Astrocyte (in vitro differentiated cells and primary cell): ENCODE measurements around the gene MAP3K10. TPM values are rescaled to one million over a fixed set of nuclear protein-coding genes. Genes with fewer than 3 reads are reported as not detected.
"Not testable (repeated sequence)": the region's sequence is repeated elsewhere in the genome, so short reads cannot be mapped to it uniquely, and the experiment has no call there.

Experiments
- DNase-seq: peaks from one replicate; pipeline ENCODE4 v3.0.0-alpha.2; 2010; ENCODE audit warnings: low read depth
- FAIRE-seq: peaks from 2 replicates; lab custom pipeline; 2011; peaks lifted over from hg19 to GRCh38; lab: Jason Lieb, UNC
- H2AFZ ChIP-seq: 2 replicates; pipeline ENCODE4 v1.6.0; 2012; ENCODE audit warnings: low read depth, low read length, inconsistent platforms
- H3K27ac ChIP-seq: 2 replicates; pipeline ENCODE4 v1.5.1; 2011; ENCODE audit warnings: low read depth, low read length, inconsistent platforms
- H3K27me3 ChIP-seq: 2 replicates; pipeline ENCODE4 v1.6.0; 2011; ENCODE audit warnings: low read length, inconsistent platforms; ENCODE audit not compliant: insufficient read depth
- H3K36me3 ChIP-seq: 2 replicates; pipeline ENCODE4 v1.5.1; 2011; ENCODE audit warnings: low read length, inconsistent platforms; ENCODE audit not compliant: insufficient read depth
- H3K4me1 ChIP-seq: 2 replicates; pipeline ENCODE4 v1.5.1; 2011; ENCODE audit warnings: low read length, inconsistent platforms; ENCODE audit not compliant: insufficient read depth
- H3K4me2 ChIP-seq: 2 replicates; pipeline ENCODE4 v1.6.0; 2012; ENCODE audit warnings: low read length, inconsistent platforms
- H3K4me3 ChIP-seq: 2 replicates; pipeline ENCODE4 v1.5.1; 2011; ENCODE audit warnings: low read depth, mild to moderate bottlenecking, low read length, inconsistent platforms; ENCODE audit not compliant: insufficient read depth
- H3K79me2 ChIP-seq: 2 replicates; pipeline ENCODE4 v1.6.0; 2012; ENCODE audit warnings: mild to moderate bottlenecking, low read length, inconsistent platforms; ENCODE audit not compliant: insufficient read depth
- H3K9ac ChIP-seq: 2 replicates; pipeline ENCODE4 v1.6.0; 2012; ENCODE audit warnings: mild to moderate bottlenecking, low read length, inconsistent platforms
- H3K9me3 ChIP-seq: 2 replicates; pipeline ENCODE4 v1.5.1; 2012; ENCODE audit warnings: low read depth, mild to moderate bottlenecking, low read length, inconsistent platforms; ENCODE audit not compliant: insufficient read depth
- H4K20me1 ChIP-seq: 2 replicates; pipeline ENCODE4 v1.6.0; 2012; ENCODE audit warnings: low read length, inconsistent platforms; ENCODE audit not compliant: insufficient read depth
- H3K27ac Mint-ChIP-seq: one replicate; pipeline ENCODE4 v1.8.0; 2021; ENCODE audit warnings: mild to moderate bottlenecking, mixed read lengths; ENCODE audit not compliant: unreplicated experiment
- H3K27me3 Mint-ChIP-seq: one replicate; pipeline ENCODE4 v1.8.0; 2021; ENCODE audit warnings: low read depth, mixed read lengths; ENCODE audit not compliant: unreplicated experiment
- H3K36me3 Mint-ChIP-seq: one replicate; pipeline ENCODE4 v1.8.0; 2021; ENCODE audit warnings: low read depth, mixed read lengths; ENCODE audit not compliant: unreplicated experiment
- H3K4me1 Mint-ChIP-seq: one replicate; pipeline ENCODE4 v1.8.0; 2021; ENCODE audit warnings: low read depth, mixed read lengths; ENCODE audit not compliant: unreplicated experiment
- H3K4me3 Mint-ChIP-seq: one replicate; pipeline ENCODE4 v1.8.0; 2021; ENCODE audit warnings: mild to moderate bottlenecking, moderate library complexity, mixed read lengths; ENCODE audit not compliant: unreplicated experiment
- H3K9me3 Mint-ChIP-seq: one replicate; pipeline ENCODE4 v1.8.0; 2021; ENCODE audit warnings: mild to moderate bottlenecking, mixed read lengths; ENCODE audit not compliant: unreplicated experiment
- EZH2 ChIP-seq: IDR thresholded peaks from 2 replicates; pipeline ENCODE4 v1.6.1; 2012; ENCODE audit warnings: mild to moderate bottlenecking, low read length, inconsistent platforms; ENCODE audit not compliant: insufficient read depth
- total RNA-seq: library from RNA; stranded (reverse); gene quantifications from 2 replicates; pipeline ENCODE4 v1.2.1, GENCODE V29; 2021
- TF ChIP-seq, protein P1 (sequence below): IDR thresholded peaks from 2 replicates; pipeline ENCODE4 v1.5.1; 2011; ENCODE audit warnings: low read depth, mild to moderate bottlenecking, inconsistent platforms, low read length, moderate library complexity; ENCODE audit not compliant: insufficient read depth

Gene MAP3K10
- total RNA-seq, 1 donor from 2014 or later, result 17.2 TPM

DNA sequence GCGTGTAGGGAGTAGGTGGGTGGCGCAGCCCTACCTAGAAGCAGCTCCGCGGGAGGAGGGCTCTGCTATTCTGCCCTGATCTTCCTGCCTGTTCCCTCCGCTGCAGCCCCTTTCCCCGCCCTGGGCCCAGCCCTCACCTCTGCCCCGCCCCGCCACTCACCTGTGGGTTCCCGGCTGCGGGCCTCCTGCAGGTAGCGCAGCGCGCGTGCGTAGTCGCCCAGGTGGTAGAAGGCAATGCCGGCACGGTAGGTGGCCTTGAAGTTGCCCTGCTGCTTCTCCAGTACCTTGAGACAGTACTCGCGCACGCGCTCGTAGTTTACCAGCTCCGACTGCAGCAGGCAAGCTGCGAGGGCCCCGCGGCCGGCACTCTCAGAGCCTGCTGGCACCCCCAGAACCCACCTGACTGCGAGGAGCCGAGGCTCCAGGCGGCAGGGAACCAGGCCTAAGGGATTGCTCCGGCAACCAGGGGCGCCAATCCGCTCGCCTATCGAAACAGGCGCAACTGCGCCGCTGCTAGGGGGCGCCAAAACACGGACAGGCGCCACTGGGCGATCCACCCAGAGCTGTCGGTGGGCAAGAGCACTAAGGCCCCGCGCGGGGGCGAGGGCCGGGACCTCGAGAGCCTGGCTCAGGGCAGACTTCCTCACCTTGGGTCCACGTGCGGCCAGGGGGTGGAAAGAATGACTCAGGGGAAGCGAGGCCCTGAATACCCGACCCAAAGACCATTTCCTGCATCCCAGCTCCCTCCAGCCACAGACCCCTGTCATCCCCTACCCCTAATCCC lies 26.0 kb downstream of the MAP3K10 start:
- no peaks in the 10 kb centered on the region for H3K79me2 ChIP-seq
- peaks cover 5% of the 10 kb centered on the region for H3K36me3 Mint-ChIP-seq
- peaks cover 12% of the 10 kb centered on the region for H3K4me1 Mint-ChIP-seq
- no peaks in the 10 kb centered on the region for H3K36me3 ChIP-seq
- H3K27ac ChIP-seq, result no peak overlapping the region
- peaks cover 12% of the 10 kb centered on the region for H3K4me1 ChIP-seq
- H3K9me3 ChIP-seq, result no peaks in the 10 kb centered on the region
- no peak overlapping the region for H3K9ac ChIP-seq
- peaks cover 5% of the 10 kb centered on the region for H4K20me1 ChIP-seq
- H2AFZ ChIP-seq, result no peak overlapping the region
- no peak for DNase-seq
- no peak for FAIRE-seq
- no peak overlapping the region for H3K4me3 Mint-ChIP-seq
- peaks cover 18% of the 10 kb centered on the region for H3K27me3 ChIP-seq
- no peak overlapping the region for H3K4me3 ChIP-seq
- H3K9me3 Mint-ChIP-seq, result peaks cover 3% of the 10 kb centered on the region
- H3K4me2 ChIP-seq, result no peak overlapping the region
- H3K27me3 Mint-ChIP-seq, result peaks cover 20% of the 10 kb centered on the region
- peak; percentile 17 for TF ChIP-seq EZH2
- TF ChIP-seq, protein P1, sequence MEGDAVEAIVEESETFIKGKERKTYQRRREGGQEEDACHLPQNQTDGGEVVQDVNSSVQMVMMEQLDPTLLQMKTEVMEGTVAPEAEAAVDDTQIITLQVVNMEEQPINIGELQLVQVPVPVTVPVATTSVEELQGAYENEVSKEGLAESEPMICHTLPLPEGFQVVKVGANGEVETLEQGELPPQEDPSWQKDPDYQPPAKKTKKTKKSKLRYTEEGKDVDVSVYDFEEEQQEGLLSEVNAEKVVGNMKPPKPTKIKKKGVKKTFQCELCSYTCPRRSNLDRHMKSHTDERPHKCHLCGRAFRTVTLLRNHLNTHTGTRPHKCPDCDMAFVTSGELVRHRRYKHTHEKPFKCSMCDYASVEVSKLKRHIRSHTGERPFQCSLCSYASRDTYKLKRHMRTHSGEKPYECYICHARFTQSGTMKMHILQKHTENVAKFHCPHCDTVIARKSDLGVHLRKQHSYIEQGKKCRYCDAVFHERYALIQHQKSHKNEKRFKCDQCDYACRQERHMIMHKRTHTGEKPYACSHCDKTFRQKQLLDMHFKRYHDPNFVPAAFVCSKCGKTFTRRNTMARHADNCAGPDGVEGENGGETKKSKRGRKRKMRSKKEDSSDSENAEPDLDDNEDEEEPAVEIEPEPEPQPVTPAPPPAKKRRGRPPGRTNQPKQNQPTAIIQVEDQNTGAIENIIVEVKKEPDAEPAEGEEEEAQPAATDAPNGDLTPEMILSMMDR, result no peak
- H3K27ac Mint-ChIP-seq, result no peak overlapping the region

DNA sequence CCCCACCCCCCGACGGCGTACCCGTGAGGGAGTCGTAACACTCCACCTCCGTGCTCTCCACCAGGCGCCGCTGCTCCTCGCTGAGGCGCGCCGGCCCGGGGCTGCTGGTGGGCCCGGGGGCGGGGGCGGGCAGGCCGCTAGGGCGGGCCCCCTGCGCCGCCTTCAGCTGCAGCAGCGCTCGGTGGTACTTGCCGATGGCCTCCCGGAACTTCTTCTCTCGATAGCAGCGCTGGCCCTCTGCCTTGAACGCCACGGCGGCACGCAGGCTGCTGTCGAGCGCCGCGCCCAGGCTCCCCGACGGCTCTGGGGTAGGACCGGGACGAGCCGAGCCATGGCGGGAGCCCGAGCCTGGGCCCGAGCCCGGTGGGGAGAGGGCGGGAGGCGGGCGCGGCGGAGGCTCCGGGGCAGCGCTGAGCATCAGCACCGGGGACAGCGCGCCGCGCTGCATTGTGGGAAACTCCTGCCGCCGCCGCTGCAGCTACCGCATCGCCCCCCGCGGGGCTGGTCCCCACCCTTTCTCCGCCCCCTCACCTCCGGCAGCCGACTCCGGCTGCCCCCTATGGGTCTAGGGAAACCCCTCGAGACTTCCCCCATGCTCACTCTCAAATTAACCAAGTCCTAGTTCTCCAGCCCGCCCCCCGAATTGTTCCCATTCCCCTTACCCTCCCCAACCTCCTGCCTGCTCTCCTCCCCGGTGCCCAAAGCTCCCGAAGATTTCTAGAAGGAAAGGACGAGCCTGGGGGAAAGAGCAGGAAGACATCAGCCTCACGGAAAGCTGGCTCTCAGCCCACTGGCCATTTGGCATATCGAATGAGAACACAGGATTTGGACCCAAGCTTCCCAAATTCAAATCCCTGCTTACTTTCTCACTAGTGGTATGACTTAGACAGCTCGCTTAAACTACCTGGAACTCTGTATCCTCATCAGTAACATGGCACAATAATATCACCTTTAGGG lies 27.0 kb downstream of the MAP3K10 start, which contains the start of gene TTC9B:
TSS of gene TTC9B (minus strand) at position 451 of the 957 bp plus-strand sequence. CDS start at position 448, 3 bp downstream.
- Mint-ChIP-seq H3K4me1 (peaks cover 12% of the 10 kb centered on the region), H3K9me3 (peaks cover 3% of the 10 kb centered on the region), H3K4me3 (no peak within 1 kb of the TSS), H3K36me3 (peaks cover 5% of the 10 kb centered on the region), H3K27me3 (peaks cover 20% of the 10 kb centered on the region), H3K27ac (no peak within 1 kb of the TSS)
- peak within 1 kb of the TSS; percentile 78 for H3K4me2 ChIP-seq
- no peak within 1 kb of the TSS for H3K4me3 ChIP-seq
- no peaks in the 10 kb centered on the region for H3K9me3 ChIP-seq
- H2AFZ ChIP-seq, result no peak within 1 kb of the TSS
- no peaks in the 10 kb centered on the region for H3K36me3 ChIP-seq
- peaks cover 12% of the 10 kb centered on the region for H3K4me1 ChIP-seq
- peak within 1 kb of the TSS; percentile 12 for H3K9ac ChIP-seq
- H3K27ac ChIP-seq, result no peak within 1 kb of the TSS
- FAIRE-seq (no peak), DNase-seq (no peak)
- H3K27me3 ChIP-seq, result peaks cover 18% of the 10 kb centered on the region
- TF ChIP-seq, protein P1, result no peak
- TF ChIP-seq EZH2, result peak; percentile 27
- H3K79me2 ChIP-seq, result no peaks in the 10 kb centered on the region
- peaks cover 5% of the 10 kb centered on the region for H4K20me1 ChIP-seq

DNA sequence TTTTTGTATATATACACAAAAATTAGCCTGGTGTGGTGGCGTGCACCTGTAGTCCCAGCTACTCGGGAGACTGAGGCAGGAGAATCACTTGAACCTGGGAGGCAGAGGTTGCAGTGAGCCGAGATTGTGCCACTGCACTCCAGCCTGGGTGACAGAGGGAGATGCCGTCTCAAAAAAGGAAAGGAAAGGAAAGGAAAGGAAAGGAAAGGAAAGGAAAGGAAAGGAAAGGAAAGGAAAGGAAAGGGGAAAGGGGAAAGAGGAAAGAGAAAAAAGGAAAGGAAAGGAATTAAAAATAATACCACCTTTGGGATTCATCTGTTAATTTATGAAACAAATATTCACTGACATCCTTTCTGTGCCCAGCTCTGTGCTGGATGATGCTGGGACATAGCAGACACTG lies 27.8 kb downstream of the MAP3K10 start:
- not testable (repeated sequence) for FAIRE-seq, H3K79me2 ChIP-seq, H3K4me3 ChIP-seq, H3K27ac Mint-ChIP-seq, H3K4me3 Mint-ChIP-seq, H3K27ac ChIP-seq, H3K36me3 ChIP-seq, H3K9me3 Mint-ChIP-seq, H3K9me3 ChIP-seq, DNase-seq, H4K20me1 ChIP-seq, H2AFZ ChIP-seq, H3K36me3 Mint-ChIP-seq
- peaks cover 12% of the 10 kb centered on the region for H3K4me1 Mint-ChIP-seq
- Histone ChIP-seq H3K4me1 (peaks cover 12% of the 10 kb centered on the region), H3K4me2 (peak overlapping the region; percentile 78), H3K27me3 (peaks cover 18% of the 10 kb centered on the region), H3K9ac (peak overlapping the region; percentile 12)
- H3K27me3 Mint-ChIP-seq, result peaks cover 20% of the 10 kb centered on the region
